ENCODE results near the gene DPY30.

DPY30 gene

DNA sequence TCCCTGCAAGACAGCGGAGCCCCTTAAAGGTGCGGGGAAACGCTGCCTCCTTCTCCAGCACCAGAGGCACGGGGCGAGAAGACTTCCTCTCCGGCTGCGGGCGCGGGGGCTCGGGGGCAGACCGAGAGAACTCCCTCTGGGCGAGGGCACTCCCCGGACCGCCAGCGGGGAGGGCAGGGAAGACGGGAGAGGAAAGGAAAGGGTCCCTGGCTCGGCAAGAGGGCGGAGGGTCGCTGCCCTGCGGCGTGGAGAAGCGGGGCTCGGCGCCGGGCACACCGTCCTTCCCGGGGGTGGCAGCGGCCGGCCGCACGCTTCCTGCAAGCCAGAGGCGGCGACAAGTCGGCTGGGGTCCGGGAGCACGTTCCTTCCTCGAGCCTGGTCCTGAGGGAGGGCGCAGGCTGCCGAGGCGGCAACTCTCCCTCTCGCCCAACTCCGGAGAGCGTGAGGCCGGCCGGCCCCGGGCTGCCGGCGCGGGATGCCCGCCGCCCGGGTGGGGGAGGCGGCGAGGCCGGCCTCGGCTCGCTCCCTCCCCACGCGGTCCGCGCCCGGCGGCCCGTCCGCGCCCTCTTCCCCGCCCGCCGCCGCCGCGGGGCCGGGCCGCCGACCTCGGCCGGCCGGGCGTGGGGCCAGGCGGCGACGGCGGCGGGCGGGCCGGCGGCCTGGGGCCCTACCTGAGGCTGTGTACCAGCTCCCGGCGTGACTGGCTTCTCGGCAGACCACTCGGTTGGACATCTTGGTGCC lies 29.9 kb downstream of the DPY30 start:
- peak; percentile 38 for DNase-seq (ENCODE audit: low spot score)

DNA sequence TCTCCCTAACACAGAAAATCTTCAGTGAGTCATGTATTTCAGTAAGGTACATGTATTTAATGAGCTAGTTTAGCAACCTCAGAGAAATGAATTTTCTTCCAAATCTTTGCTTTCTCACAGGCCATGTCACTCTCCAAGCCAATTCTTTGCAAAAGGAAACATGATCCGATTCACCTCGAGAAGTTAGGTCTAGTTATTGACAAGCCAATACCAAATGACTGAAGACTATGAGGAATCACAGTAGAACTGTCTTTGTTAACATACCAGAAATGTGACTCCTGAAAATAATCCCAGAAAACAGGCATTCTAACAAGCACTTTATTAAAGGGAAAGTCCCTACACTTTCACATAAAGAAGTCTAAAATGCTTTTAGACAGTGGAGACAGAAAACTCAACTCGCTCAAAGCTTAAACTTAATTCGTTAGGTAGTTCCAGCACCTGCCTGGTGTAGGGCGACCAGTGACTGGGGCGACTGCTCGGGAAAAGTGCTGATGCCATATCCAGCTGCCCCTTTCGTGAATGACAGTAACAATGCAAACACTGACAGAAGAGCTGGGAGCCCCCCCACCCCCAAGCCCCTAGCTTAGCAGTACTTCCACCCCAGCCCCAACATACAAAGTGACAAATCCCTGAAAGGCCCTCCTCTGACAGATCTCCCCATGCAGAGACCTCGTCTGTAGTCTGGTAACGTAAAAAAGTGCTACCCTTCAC lies 30.6 kb downstream of the DPY30 start:
- no peak for DNase-seq (ENCODE audit: low spot score)

DNA sequence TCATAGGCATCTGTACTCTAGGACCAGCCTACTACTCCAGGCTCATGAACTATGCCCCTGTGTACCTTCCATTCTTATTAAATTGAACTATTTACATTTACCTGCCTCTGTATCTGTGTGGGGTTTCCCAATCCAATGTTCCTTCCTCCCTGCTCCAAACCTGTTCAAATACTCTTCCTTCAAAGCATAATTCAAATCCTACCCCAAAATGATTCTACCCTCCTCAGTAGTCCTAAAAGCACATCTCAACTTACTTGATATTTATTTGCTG lies 32.5 kb downstream of the DPY30 start:
- no peak for DNase-seq (ENCODE audit: low spot score)

DNA sequence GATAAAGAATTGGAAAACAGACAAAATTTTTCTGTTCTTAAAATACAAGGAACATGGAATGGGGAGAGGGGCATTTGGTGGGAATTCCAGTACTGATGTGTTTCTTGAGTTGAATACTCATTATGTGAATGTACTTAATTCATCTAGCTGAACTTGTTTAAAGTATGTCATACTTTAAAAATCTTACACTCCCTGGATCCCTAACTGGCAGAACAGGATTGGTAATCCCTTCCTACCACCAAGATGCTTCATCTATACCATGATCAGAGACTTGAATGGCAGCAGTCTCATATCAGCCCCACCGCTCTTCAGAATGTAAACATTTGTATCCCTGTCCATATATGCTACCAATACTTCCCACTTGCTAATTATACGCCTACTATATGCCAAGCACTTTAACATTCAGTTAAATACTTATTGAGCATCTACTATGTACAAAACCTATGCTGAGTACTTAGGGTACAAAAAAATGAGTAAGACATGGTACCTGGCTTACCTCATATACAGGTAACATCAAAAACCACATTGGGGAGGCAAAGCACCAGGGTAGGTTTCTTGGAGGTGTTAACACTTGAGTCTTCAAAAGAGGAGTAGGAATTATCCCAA lies 34.1 kb downstream of the DPY30 start:
- no peak for DNase-seq (ENCODE audit: low spot score)

DNA sequence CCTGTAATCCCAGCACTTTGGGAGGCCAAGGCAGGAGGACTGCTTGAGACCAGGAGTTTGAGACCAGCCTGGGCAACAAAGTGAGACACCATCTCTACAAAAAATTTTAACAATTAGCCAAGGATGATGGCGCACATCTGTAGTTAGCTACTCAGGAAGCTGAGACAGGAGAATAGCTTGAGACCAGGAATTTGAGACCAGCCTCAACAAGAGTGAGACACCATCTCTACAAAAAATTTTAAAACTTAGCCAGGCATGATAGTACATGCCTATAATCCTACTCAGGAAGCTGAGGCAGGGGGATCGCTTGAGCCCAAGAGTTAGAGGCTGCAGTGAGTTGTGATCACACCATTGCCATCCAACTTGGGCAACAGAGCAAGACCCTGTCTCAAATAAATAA lies 35.8 kb downstream of the DPY30 start:
- no peak for DNase-seq (ENCODE audit: low spot score)

DNA sequence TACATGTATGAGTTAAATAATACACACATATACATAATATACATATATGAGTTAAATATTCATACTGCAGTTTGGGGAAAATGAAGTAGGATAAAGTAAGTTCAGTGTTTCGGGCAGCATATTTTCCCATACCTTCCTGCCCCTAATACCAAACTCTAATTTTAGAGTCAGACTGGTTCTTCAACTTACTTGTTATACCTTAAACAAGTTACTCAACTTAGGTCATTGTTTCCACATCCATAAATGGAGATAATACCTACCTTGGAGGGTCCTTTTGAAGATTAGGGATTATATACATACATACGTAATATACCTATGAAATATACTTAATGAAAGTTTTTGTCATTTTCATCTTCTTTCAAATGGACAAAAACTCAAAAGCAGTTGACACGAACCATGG lies 37.2 kb downstream of the DPY30 start:
- DNase-seq (ENCODE audit: low spot score): no peak

DNA sequence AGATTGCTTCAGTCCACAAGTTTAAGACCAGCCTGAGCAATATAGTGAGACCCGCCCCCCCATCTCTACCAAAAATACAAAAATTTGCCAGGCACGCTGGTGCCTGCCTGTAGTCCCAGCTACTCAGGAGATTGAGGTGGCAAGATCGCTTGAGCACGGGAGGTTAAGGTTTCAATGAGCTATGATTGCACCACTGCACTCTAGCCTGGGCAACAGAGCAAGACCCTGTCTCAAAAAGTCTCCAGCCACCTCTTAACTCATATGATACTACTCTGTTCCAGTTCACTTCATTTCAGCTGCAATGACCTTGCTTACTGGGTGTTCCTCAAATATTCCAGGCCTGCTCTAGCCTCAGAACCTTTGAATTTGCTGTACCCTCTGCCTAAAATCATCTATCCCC lies 40.2 kb downstream of the DPY30 start:
- no peak for DNase-seq (ENCODE audit: low spot score)

DNA sequence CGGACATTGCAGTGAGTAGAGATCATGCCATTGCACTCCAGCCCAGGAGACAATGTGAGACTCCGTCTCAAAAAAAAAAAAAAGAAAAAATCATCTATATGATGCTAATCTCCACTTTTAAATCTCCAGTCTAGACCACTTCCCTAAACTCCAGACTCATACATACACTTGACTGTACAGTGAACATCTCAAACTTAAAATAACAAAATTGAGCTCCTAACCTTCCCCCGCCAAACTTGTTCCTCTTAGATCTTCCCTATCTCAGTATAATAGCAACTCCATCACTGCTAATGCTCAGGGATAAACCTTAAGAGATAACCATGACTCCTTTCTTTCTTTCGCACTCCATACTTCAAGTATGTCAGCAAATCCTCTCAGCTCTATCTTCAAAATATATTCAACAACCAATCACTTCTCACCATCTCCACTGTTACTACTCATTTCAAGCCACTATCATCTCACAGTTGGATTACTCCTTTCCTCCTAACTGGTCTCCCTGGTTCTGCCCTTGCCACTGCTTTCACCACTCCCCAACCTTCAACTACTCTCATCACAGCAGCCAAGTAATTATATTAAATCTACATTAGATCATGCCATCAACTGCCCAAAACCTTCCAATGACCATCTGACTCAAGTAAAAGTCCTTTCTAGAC lies 40.7 kb downstream of the DPY30 start:
- DNase-seq (ENCODE audit: low spot score): no peak

DNA sequence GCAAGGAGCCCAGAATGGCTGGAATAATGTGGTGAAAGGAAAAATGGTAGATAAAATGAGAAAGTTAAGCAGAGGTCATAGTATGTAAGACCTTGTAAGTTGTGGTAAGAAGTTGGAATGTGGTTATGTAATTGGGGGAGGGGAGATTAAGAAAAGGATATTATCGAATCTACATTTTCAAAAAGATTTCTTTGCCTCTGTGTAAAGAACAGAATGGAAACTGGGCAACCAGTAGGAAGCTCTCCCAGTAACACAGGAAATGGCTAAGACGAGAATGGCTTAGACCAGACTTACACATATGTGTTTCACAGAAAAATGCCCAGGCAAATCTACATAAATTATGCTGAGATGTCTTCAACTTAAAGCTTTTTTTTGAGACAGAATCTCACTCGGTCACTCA lies 42.0 kb downstream of the DPY30 start:
- DNase-seq (ENCODE audit: low spot score): no peak

DNA sequence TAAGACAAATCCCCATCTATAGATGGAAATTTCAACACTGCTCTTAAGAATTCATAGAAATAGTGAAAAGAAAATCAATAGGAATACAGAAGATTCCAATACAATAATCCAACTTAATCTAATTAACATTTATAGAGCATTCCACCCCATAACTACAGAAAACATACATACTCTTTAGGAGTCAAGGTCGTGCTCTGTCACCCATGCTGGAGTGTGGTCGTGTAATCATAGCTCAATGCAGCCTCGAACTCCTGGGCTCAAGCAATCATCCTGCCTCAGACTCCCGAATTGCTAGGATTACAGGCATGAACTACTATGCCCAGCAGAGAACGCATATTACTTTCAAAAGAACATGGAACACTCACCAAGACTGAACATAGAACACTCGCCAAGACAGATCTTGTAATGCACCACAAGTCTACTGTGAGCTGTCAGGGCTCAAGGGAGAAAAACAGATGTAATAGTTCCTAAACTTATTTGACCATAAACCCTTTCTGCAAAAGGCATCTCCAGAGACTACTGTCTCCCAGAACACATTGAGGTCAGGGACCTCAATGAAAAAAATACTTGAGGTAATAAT lies 42.9 kb downstream of the DPY30 start:
- DNase-seq (ENCODE audit: low spot score): no peak

DNA sequence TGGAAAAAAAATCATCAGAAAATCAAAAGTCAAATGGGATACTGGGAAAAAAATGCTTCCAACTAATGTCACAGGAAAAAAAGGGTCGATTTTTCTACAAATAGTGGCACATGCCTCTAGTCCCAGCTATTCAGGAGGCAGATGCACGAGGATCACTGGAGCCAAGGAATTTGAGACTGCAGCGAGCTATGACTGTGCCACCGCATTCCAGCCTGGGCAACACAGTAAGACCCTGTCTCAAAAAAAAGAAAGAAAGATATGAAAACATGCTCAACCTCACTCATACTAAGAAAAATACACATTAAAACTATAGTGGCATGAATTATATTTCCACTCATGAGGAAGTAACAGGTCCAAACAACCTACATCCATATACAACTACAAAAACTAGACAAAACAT lies 46.7 kb downstream of the DPY30 start:
- DNase-seq (ENCODE audit: low spot score): no peak

DNA sequence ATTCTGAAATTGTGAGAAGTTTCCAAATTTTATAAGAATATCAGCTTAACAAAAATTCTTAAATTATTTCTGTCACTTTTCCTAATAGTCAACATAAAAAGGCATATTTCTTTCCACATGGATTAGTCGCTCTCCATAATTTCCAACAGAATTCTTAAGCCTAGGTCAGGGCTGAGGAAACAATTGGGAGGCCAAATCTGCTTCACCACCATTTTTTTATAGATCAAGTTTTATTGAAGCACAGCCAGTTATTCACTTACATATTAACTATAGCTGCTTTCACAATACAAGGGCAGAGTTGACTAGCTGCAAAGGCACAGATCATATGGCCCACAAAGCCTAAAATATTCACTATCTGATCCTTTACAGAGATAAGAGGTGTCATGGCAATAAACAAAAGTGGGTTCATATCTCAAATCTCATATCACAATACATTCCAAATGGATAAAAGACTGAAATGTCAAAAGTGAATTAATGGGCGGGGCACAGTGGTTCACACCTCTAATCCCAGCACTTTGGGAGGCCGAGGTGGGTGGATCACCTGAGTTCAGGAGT lies 47.5 kb downstream of the DPY30 start:
- DNase-seq (ENCODE audit: low spot score): no peak

DNA sequence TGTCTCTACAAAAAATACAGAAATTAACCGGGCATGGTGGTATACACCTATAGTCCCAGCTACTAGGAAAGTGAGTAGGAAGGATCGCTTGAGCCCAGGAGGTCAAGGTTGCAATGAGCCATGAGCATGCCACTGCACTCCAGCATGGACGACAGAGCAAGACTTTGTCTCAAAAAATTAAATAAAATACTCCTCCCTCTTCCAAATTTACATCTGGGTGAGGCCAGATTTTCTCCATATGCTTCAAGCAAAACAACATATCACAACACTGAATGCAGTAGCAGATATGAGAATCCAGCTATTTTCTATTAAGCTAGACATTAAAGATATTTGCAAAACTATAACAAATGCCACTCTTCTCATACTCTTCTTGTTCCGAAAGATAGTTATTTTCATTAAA lies 49.7 kb downstream of the DPY30 start:
- DNase-seq (ENCODE audit: low spot score): no peak

DNA sequence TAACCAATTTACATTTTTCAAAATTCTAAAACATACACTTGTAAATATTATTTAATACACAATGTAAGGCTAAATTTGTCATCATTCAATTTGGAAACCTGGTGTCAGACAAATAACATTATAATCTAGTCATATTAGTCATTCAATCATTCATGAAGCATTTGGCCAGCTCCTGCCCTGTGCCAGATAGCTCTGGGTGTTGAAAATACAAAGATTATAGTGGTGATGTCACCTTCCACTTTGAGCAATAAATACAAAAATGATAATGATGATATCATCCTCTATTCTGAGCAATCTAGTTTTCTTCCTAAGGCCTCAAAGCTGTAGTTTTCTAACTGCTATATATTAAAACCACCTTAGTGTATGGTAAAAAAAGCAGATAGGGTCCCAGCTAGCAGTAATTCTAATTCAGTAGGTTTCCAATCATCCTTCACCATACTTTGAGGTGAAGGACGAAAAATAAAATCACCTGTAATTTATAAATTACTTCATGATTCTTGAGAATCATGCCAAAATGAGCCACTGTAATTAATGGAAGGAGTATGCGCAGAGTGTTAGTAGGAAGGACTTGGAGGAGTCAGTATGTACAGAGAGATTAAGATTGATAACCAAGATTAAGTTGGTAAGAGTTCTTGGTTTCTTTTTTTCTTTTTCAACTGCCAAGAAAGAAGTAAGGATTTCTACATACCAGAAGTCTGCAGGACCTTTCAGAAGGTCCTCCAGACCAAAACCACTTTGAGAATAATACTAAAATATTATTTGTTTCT lies 52.0 kb downstream of the DPY30 start:
- no peak for DNase-seq (ENCODE audit: low spot score)

DNA sequence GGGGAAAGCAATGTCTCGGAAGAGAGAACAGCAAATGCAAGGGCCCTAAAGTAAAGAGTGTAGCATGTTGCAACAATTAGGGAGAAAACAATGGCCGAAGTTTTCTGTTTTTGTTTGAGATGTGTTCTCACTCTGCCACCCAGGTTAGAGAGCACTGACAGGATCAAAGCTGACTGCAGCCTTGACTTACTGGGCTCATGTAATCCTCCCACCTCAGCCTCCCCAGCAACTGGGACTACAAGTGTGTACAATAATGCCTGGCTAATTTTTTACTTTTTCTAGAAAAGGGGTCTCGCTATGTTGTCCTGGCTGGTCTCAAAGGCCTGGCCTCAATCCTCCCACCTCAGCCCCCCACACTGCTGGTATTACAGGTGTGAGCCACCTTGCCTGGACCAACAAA lies 52.7 kb downstream of the DPY30 start:
- DNase-seq (ENCODE audit: low spot score): no peak

DNA sequence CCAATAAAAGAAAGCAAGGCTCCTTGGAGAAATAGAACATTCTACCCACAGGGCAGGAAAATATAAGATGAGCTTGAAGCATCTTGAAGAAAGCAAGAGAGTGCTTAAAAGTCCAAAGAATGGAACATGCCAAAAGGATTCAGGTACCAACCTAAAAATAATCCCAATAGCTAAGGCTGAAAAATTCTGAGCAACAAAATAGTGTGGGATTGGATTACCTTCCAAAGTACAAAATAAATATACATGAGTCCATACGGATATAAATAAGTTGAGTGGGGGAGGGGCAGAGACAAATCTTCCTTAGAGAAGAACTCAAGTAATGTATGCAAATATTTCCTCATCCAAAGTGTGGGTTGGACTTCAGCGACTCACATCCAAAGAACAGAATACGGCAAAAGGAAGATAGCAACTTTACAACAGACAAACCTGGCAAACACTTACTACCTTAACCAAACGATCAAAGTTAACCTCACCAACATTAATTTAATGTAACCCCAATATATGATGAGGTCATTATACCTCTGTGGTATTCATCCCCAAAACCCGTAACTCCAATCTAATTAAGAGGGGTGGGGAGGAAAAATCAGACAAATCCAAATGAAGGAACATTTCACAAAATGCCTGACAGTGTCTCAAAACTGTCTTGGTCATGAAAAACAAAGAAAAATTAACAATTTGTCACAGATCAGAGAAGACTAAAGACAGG lies 55.7 kb downstream of the DPY30 start:
- DNase-seq (ENCODE audit: low spot score): no peak

DNA sequence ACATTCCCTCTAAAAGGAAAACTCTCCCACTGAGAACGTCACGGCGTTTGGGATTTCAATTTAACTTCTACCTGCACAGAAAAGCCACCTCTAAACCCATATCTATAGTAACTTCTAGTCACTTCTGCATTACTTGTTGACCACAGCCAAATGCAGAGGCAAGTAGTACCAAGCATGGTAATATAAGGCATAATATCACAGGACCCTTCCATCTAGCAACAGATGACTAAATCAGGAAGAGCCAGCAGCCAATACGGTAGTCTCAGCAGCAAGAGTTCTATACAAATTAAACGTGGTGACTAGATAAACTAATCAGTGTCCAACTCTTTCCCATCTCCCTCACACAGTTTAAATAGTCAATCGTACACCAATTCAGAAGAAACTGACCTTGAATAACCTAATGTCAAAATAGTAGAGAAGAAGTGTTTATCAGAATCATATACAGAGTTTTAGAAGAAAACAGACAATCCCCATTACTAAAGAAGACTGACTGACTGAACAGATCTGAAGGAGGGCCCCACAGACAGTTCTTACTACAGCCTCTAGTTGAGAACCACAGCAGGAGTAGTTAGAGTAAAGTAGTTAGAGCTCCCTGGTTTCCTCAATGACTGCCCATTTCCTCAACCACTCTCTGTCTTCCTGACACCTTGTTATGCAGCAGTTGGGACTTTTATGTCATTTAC lies 58.8 kb downstream of the DPY30 start:
- peak; percentile 10 for DNase-seq (ENCODE audit: low spot score)

DNA sequence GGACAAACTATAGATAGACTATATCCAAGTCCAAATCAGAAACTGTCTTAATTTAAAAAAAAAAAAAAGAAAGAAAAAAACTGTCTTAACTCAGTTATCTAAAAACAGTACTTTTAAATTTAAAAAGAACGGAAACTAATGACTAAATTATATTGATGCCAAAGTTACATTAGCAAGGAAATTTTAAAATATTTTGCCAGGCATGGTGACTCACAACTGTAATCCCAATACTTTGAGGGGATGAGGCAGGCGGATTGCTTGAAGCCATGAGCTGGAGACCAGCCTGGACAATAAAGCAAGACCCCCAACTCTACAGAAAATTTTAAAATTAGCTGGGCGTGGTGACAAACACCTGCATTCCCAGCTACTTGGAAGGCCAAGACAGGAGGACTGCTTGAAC lies 59.6 kb downstream of the DPY30 start:
- no peak for DNase-seq (ENCODE audit: low spot score)

DNA sequence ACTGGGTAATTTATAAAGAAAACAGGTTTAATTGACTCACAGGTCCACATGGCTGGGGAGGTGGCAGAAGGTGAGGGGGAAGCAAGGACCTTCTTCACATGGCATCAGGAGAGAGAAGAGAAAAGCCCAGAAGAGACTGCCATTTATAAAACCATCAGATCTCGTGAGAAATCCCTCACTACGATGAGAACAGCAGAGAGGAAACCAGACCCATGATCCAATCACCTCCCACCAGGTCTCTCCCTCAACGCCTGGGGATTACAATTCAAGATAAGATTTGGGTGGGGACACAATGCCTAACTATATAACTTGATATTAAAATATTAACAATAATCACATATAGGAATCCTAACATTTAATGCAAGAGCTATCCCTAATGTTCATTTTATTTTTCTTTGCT lies 60.6 kb downstream of the DPY30 start:
- DNase-seq (ENCODE audit: low spot score): no peak

DNA sequence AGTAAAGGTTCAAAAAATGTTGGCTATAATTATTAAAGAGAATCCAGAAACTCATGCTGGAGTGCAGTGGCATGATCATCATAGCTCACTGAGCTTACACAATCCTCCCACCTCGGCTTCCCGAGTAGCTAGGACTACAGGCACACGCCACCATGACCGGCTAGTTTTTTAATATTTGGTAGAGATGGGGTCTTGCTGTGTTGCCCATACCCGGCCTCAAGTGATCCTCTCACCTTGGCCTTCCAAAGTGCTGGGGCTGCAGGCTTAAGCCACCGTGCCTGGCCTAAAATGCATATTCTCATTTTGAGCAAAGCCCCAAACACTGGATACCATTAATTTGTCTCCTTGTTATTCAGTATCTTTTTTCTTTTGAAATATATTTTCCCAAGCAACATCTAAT lies 61.2 kb downstream of the DPY30 start:
- DNase-seq (ENCODE audit: low spot score): no peak
